Ammon's horn (tissue), 1 donor: ENCODE data around the gene TCF7L2.

ENCODE experiments used
- DNase-seq: peaks from one replicate; pipeline ENCODE4 v3.0.0-alpha.2; 2016; ENCODE audit warnings: low spot score

TCF7L2 gene

GRCh38 chr10:113045147-113046055 lies 95.4 kb downstream of the TCF7L2 start:
- no peak for DNase-seq

- no peak for DNase-seq
Measured at GRCh38 chr10:113047151-113047550, 97.1 kb downstream of the TCF7L2 start.

- DNase-seq, result peak; percentile 23
Measured at GRCh38 chr10:113047605-113047962, 97.5 kb downstream of the TCF7L2 start.

GRCh38 chr10:113047963-113048781 lies 98.1 kb downstream of the TCF7L2 start:
- DNase-seq, result no peak

DNA sequence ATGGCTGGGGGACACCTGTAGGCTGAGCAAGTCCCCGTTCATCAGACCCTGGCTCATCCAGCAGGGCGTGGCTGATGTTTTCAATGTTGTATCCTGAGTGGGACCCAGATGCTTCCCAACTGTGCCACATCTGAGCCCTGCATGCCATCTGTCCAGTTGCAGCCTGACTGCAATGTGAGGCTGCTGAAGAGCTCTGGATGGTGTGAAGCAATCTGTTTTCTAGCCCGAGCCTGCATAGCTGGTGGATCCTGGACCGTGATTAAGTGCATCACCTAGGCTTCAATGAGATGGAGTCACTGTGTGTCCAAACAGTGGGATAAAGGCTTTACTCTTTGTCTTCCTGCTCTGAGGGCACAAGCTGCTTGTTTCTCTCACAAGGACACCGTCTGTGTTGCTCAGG lies 99.8 kb downstream of the TCF7L2 start:
- DNase-seq, result no peak

DNA sequence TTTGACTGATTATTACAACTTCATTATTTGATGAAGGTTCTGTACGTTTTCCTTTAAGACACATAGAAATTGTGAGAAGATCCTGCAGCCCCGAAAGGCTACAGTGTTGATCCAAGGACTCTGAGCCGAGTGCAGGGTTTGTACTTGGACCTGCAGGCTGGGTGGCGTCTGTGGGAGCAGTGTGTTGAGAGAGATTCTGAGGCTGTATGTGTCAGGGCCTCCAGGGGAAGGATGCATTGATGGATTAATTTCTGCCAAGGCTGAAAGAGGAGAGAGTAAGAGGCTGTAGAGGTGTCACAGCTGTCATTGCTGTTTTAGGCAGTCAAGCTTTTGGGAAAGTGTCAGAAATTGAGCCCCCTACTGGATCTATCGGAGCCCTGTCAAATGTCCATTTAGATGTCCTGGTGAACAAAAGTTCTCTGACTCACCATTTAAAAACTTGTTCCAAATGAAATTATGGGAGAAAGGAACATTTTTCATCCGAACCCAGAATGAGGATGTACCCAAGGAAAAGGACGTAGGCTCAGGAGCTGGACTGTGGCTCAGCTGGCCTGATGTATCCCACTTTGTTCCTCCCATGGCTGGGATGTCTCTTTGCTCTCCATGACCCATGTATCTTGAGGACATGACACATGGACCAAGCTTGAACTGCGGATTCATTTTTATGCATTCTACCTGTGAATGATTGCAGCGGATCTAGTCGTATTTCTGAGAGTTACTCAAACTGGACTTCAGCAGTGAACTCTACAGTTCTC lies 102.2 kb downstream of the TCF7L2 start:
- no peak for DNase-seq

DNA sequence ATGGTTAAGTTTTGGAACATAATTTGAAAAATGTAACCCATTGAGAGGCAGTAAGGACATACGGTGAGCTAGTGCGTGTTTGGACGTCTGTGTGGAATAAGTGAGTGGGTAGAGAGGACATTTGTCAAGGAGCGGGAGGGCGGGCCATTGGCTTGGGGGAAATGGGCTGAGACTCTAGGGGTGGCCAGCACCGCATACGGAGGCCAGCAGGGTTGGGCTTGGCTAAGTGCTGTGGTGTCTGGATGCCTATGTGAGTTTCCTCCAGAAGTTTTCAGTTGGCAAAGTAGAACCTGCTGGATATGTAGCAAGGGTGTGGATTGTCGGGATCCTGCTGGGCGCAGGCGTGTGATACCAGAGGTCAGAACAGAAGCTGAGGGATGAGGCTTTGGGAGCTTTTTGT lies 103.0 kb downstream of the TCF7L2 start:
- DNase-seq, result no peak

- no peak for DNase-seq
Measured at GRCh38 chr10:113053881-113054280, 103.8 kb downstream of the TCF7L2 start.

DNA sequence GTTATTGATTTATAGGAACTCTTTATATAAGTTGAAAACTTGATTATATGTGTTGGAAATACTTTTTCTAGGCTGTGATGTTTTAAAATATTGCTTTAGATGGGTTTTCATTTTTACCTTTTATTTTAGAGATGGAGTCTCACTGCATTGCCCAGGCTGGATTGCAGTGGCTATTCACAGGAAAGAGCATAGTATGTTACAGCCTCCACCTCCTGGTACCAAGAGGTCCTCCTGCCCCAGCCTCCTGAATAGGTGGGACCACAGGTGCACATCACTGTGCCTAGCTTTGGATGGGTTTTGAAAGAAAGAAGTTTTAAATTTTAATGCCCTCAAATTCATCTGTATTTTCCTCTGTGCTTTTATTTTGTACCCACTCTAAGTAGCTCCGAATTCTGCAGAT lies 105.4 kb downstream of the TCF7L2 start:
- DNase-seq, result no peak

DNA sequence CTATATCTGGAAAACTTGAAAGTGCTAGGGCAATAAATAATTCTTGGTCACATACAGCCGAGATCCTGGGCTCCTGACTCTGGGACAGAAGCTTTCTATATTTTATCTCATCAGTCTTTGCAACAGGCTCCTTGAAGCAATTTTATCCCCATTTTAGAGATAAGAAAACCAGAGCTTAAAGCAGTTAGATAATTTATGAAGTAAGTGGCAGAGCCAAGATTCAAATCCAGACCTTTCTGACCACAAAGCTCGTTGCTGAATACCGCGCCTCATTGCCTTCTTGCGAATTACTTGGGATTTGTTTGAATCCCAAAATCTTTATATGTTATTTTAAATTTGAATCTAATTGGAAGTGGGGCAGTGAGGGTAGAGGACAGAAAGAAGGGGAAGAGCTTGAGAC lies 106.0 kb downstream of the TCF7L2 start:
- no peak for DNase-seq

GRCh38 chr10:113056441-113057021 lies 106.5 kb downstream of the TCF7L2 start:
- DNase-seq, result no peak

DNA sequence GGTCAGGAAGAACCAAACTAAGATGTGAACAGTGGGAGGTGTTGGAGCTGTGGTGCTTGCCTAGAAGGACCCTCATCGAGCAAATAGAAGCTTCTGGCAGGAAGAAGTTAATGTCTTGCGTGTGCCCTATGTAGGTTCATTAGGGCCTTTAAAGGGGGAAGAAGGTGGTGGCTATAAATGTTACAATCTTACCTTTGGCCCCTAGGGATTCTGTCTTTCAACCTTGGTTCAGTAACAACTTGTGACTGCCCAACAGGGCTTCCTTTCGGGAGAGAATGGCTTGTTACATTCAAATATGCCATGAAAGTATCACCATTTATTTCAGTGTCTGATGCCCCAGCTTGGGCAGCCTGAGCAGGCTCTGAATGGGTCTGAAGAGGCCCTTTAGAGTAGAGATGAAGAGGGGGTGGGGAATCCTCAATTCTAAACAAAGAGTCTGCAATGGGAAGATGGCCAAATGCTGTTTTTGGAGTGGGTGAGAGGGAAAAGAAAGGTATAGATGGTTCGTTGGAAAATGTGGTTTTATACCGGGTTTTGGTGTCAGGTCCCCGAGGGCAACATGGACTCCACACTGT lies 108.0 kb downstream of the TCF7L2 start:
- peak; percentile 10 for DNase-seq

GRCh38 chr10:113058523-113059370 lies 108.7 kb downstream of the TCF7L2 start:
- DNase-seq, result peak; percentile 40

DNA sequence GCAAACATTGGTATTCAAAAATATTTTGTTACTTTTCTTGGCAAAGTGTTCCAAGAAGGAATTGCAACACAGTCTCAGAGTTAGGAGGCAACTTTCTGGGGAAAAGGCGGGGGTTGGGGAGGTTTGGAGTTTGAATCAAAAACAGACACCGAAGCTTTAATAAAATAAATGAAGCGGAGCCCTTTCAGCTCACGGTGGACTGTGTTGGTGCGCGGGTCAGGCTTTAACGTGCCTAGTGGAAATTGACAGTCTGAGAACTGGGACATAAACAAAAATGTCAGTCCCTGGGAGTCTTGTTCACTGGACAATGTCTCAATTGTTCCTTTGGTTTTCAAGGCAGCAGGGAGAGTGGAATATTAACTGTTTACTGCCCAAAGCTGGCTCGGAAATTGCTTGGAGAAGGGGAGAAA lies 109.3 kb downstream of the TCF7L2 start:
- DNase-seq, result peak; percentile 85

GRCh38 chr10:113060201-113061053 lies 110.4 kb downstream of the TCF7L2 start:
- DNase-seq, result peak; percentile 64

GRCh38 chr10:113061054-113061430 lies 111.0 kb downstream of the TCF7L2 start:
- DNase-seq, result no peak

- DNase-seq, result no peak
Measured at GRCh38 chr10:113061557-113061956, 111.5 kb downstream of the TCF7L2 start.

- DNase-seq, result no peak
Measured at GRCh38 chr10:113063043-113063967, 113.3 kb downstream of the TCF7L2 start.

DNA sequence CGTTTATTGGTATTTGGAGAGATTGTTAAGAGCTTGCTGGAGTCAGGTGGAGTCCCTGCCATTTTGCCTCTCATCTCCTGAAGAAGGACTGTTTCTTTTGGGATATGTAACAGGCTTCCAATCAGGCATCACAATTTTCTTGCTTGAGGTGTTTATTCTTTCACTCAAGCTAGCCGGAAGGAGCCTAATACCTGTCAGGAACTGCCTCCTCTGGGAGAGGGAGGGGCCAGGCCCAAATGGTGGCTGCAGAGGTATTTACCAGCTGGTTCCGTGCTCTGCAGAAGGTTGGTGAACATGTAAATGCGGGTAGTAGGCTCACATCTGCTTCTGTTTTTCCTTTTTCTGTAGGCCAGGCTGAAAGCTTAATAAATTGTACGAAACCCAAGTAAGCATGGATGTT lies 114.0 kb downstream of the TCF7L2 start:
- no peak for DNase-seq
